Stimulated activated CD4-positive, alpha-beta T cell treated with anti-CD3 and anti-CD28 coated beads, TNF-alpha, amount 100 ng/mL, for 48 hours (primary cell): ENCODE measurements around the gene SLC8A3.
"Not testable (repeated sequence)": the region's sequence is repeated elsewhere in the genome, so short reads cannot be mapped to it uniquely, and the experiment has no call there.

Experiments
- DNase-seq, 3 donors: peaks; one replicate each; pipeline ENCODE4 v3.0.0-alpha.2; 2020; ENCODE audit warnings: low read depth in 3 of 3

Gene SLC8A3

DNA sequence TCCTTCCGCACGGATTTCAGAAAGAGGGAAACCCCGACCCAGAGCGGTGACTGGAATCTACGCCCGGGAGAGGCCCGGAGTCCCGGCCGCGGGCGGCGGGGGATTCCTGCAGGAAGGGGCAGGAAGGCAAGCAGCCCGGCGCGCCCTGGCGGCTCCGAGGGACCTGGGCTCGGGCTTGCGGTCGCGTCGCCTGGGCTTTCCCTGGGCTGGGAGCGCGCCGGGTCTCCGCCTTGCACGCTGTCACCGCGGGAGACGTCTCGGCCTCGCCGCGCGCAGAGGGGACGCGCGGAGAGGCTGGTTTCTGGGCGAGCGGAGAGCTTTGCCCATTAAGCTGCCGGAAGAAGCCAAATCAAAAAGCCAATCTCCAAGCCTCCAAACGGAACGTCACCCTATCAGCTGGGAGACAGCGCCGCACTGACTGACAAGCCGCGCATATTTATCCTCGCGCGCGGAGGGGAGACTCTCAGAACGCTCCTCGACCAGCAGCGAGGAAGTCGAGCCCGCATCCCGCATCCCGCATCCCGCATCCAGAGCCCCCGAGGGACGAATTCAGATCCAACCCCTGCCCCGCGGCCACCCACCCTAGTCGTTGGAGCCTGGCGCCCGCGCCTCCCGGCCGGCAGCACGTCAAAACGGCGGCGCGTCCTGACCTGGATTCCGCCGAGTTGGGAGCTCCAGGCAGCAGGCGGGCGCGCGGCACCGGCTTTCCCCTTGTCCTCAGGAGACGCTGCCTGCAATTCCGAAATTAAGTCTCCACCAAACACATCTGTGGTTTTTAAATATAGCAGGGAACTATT is at the start of gene SLC8A3:
Gene SLC8A3, minus strand, starts transcription at position 293 of the 797 bp plus-strand sequence. CDS start 20,529 bp downstream, outside the sequence.
- DNase-seq, result peak in 1 of 3 donors; percentile 12

GRCh38 chr14:70237710-70238109 is 49.0 kb upstream of the SLC8A3 start:
- no peak for DNase-seq

DNA sequence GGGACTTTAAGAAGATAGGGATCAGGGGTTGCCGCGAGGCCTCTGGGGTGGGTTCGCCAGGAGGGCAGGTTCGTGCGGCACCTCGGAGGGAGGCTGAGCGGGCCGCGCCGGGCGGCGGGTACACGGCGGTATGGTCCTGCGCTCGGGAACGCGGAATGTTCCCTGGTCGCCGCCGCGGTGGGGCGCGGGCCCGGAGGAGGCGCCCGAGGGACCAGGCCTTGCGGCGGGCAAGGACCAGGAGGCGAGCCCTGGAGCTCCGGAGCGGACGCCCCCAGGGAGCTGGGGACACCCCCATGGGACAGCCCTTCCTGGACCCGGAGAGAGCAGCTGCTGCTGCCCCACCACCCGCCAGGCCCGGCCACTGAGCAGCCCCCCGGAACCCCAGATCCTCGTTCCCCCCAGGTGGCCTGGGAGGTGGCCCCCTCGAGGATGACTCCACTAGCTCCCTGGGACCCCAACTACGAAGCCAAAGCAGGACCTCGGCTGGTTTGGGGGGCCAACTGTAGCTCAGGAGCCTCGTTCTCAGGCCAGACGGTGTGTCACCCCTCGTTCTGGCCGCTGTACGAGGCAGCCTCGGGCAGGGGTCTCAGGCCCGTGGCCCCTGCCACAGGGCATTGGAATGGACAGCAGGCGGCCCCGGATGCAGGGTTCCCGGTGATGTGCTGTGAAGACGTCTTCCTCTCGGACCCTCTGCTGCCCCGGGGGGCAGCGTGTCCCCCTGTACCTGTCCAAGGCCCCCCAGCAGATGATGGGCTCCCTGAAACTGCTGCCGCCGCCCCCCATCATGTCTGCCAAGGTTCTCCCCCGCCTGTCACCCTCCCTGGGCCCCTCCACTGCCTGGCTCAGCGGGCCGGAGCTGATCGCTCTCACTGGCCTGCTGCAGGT is 45.6 kb upstream of the SLC8A3 start:
- DNase-seq, result no peak

DNA sequence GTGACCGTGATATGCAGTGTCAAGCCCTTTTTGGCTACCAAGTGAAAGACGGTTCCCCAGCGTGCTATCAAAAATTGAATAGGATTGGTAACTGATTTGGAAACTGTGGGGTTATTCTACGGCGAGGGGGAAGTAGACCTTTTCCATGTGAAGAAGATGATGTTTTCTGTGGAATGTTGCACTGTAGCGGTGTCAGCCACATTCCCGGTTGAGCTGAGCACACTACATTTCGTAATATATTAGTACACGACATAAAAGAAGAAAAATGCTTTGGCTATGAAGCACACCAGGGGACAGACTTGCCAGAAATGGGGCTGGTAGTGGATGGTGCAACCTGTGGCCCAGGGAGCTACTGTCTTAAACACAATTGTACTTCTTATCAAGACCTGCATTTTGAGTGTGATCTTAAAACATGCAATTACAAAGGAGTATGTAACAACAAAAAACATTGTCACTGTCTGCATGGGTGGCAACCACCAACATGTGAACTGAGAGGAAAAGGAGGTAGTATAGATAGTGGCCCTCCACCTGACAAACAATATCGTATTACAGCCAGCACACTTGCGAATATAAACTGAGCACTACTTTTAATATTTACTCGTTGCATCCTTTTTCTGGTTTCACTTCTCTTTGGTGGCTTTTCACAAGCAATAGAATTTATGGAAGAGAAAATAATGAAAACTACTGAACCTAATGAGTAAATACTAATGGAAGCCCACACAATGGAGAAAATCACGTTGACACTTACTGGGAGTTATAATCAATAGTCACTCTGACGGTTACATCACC is 43.2 kb upstream of the SLC8A3 start:
- DNase-seq, result not testable (repeated sequence)

- not testable (repeated sequence) for DNase-seq
These were observed 41.3 kb upstream of the SLC8A3 start for GRCh38 chr14:70229877-70230640.

- DNase-seq, result no peak
These were observed 25.1 kb upstream of the SLC8A3 start for GRCh38 chr14:70213721-70214282.

DNA sequence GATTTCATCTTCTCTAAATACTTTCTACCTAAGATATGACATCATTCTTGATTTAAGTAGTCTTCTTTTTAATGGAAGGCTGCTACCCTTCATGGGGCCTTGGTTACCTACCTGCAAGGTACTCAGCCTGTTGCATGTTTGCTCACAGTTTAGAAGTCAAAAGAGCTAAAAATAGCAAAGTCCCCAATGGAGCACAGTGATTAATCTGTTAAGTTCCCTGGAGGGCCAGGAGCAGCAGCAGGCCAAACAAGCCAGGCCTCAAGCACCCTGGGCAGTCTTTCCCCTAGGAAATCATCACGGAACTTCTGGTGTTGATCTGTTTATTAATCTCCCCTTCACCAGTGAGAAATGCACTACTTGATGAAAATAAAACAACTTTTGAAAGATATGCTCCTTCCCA is 24.0 kb upstream of the SLC8A3 start:
- DNase-seq, result no peak

DNA sequence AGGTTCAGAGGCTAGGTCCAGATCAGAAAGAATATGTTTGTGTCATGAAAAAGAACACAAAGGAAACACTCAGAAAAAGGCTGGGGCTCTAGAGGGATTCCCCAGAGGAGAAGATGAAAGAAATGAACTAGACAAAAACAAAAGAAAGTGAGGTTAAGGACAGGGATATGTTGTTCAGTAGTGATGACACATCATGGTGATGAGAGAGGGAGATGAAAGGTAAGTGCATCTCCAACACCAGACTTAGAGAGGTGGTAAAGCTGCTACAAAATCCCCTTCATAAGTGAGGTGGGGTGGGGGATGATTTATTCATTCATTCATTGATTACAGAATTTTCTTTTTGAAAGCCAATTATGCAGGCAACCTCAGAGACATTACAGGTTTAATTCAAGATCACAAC is 19.6 kb upstream of the SLC8A3 start:
- no peak for DNase-seq

- no peak for DNase-seq
These were observed 14.9 kb upstream of the SLC8A3 start for GRCh38 chr14:70203686-70204085.

GRCh38 chr14:70201994-70202393 is 13.2 kb upstream of the SLC8A3 start:
- DNase-seq, result no peak

GRCh38 chr14:70193396-70193795 is 4.6 kb upstream of the SLC8A3 start:
- DNase-seq, result no peak

DNA sequence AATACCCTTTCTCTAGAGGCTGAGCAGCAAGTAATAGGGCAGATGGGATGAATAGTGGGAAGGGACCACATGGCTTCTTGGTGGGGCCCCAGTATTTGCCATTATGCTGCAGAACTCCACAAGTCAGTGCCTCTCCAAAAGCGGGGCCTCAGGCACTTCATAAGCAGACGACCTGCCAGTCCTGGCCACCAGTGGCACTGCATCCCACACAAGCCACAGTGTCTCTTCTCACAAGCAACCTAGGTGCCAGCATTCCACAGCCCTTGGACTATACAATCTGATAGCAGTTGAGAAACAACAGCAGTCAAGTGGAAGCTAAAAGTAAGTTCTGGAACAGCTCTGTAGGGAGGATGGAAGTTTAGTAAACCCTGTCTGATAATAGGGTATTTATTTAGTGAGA is 4.2 kb upstream of the SLC8A3 start:
- no peak for DNase-seq

DNA sequence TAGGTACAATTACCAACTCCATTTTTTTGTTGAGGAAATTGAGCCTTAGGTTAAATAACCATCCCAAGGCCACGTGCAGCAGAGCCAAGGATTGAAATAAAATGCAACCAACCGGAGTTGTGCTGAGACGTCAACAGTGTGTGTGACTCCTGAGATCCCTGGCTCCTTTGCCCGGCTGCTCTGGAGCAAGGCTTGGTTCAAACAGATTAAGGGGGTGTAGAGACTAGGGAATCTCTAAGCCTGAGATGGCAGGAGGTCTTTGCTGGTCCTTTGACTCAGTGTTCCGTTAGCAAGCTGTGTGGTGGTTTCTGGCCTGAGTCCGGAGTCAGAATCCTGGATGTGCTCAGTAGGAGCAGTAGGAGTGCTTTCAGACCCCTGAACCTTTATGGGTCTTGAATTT is 1.4 kb upstream of the SLC8A3 start:
- no peak for DNase-seq

- DNase-seq, result no peak
These were observed 816 bp upstream of the SLC8A3 start for GRCh38 chr14:70189456-70190077.

- no peak for DNase-seq
These were observed 461 bp downstream of the SLC8A3 start for GRCh38 chr14:70188322-70188658.

DNA sequence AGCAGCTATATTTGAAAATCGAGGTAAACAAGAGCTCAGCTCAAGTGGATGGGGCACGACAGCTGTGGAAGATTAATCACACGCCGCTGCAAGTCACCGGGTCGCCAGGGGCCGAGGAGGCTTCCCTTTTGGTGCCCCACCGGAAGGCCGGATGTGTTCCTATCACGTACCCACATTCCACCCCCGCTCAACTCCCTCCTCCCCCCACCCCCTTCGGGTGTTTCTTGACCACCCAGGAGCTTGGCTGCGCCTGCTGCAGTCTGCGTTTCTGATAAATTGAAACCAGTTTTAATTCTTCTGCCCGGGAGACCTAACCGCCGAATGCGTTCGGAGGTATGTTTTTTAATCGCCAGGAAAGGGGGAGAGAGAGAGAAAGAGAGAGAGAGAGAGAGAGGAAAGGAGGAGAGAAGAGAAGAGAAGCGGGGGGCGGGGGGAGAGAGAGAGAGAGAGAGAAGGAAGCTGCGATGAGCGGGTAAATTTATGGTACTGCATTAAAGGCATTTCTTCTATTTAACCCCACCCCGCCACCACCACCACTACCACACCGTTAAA is 1.8 kb downstream of the SLC8A3 start:
- peak in 1 of 3 donors; percentile 7 for DNase-seq

DNA sequence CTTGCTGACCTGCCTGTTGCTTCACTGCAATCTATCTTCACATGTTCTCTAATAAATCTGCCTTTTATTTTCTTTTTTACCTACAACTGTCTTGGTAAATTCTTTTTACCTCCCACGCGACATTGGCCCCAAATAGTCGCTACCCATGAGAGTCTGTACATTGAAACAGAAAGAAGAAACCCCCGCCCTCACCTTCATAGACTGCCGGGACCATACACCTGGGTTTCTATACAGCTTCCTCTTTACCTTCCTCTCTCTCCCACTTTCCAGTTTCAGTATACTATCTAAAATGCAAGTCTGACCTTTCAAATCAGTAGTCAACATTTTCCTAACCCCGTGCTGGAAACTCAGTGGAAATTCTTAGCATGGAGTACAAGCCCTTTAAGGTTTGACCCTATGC is 4.8 kb downstream of the SLC8A3 start:
- DNase-seq, result no peak

DNA sequence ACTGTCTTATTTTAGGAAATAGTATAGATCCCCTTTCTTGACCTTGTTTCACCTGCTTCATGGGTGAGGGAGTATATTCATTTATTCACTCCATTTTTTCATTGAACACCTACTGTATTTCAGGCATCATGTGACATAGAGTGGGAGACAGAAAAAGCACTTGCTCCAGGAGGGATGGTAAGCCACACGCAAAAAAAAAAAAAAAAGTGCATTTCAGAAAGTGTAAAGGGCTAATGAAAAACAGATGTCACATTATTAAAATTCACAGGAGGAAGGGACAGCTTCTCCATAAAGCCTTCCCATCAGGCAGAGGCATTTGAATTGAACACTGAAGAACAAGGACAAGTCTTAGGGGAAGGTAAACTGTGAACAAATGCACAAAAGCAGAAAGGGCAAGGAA is 7.5 kb downstream of the SLC8A3 start:
- no peak for DNase-seq

- no peak for DNase-seq
These were observed 8.0 kb downstream of the SLC8A3 start for GRCh38 chr14:70180718-70181117.

DNA sequence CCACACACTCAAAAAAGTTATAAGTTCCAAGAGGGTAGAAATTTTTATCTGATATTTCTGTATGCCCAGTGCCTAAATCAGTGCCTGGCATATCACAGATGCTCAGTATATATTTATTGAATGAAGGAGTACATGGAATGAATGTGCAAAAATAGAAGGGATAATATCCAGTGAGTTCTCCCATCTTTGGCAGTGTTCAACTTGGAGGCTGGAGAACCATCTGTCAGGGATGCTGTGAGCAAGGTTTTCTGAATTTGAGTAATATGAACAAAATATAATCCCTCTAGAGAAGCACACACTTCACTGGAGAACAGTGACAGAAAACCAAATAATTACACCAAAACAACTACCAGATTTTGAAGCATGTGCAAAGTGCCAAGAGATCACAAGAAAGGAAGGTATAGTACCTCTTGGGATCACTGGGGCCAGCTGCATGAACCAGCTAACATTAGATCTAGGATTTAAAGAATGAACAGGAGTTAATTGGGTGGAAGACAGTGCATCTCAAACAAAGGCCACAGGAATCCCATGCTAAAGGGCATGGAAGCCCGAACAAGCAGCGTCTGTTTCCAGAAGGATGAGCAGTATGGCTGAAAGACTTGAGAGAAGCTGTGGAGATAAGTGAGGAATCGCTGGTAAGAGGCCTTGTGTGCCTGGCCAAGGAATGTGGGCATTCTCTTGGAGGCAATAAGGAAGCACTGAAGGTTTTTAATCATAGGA is 11.5 kb downstream of the SLC8A3 start:
- no peak for DNase-seq
